ENCODE results near the gene CAPSL. TPM values are rescaled to one million over a fixed set of nuclear protein-coding genes. Genes with fewer than 3 reads are reported as not detected.
"Not testable (repeated sequence)": the region's sequence is repeated elsewhere in the genome, so short reads cannot be mapped to it uniquely, and the experiment has no call there.

Gene CAPSL
- total RNA-seq, 3 donors from 2014 or later, result 0.30 to 0.87 (median 0.40) TPM

DNA sequence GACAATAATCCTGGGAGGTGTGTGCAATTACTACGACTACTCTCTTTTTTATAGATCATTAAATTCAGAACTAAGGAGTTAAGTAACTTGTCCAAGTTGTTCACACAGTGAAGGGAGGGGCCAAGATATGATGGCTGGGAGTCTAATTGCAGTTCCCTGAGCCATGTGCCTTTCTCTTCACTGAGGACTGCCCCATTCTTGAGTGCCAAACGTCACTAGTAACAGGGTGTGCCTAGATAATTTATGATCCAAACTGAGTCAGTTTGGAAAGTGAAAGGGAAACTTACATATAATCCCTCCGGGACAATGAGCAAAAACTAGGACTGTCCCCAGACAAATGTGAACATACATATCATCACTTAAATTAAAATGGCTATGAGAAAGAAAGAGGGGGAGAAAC, 61.5 kb downstream of the CAPSL start:
- peak; percentile 66 to 73 for ATAC-seq

DNA sequence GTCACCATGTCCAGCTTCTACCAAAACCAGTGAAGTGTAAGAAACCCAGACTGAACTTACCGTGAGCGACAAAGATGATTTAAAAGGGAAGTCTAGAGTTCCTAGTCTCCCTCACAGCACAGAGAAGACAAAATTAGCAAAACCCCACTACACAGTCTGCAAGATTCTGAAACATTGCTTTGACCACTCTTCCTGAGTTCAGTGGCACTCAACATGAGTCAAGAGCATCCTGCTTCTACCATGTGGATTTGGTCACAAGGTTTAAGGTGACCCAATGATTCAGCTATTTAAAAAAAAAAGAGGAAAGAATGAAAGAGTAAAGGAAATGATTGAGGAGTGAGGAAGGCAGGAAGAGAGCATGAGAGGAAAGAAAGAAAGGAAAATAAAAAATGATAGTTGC, 62.0 kb downstream of the CAPSL start:
- Mint-ChIP-seq H3K9me3 (peaks cover 24% of the 10 kb centered on the region), H3K27me3 (ENCODE audit: low read depth) (no peaks in the 10 kb centered on the region), H3K4me1 (ENCODE audit: low read depth) (peaks cover 82% of the 10 kb centered on the region), H3K4me3 (no peak overlapping the region), H3K36me3 (ENCODE audit: insufficient read depth) (peaks cover 78% of the 10 kb centered on the region)
- DNase-seq, result no peak
- no peak for ATAC-seq

More for the DNA sequence above, 61.5 kb downstream of the CAPSL start:
- Mint-ChIP-seq H3K27me3 (ENCODE audit: low read depth) (no peaks in the 10 kb centered on the region), H3K4me3 (no peak overlapping the region), H3K36me3 (ENCODE audit: insufficient read depth) (peaks cover 74% of the 10 kb centered on the region), H3K9me3 (peaks cover 24% of the 10 kb centered on the region), H3K4me1 (ENCODE audit: low read depth) (peaks cover 80% of the 10 kb centered on the region)
- DNase-seq, result no peak

DNA sequence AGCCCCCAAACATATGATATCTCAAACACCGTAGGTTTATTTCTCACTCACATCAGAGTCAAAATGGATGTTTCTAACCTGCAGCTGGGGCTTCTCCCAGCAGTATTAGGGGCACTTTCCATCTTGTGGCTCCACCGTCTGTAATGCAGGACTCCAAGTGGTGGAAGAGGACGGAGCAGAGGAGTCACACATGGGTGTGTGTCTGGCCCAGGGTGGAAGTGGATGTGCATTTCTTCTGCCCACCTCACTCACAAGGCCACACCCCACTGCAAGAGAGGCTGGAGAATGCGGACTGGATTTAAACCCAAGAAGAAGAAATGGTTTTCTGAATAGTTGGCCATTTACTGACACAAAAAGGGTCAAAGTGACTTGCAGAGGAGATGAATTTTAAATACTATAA, 67.8 kb downstream of the CAPSL start:
- Mint-ChIP-seq H3K9me3 (peaks cover 4% of the 10 kb centered on the region), H3K27me3 (ENCODE audit: low read depth) (no peaks in the 10 kb centered on the region), H3K36me3 (ENCODE audit: insufficient read depth) (peaks cover 84% of the 10 kb centered on the region), H3K4me3 (no peak overlapping the region), H3K4me1 (ENCODE audit: low read depth) (peaks cover 86% of the 10 kb centered on the region)
- ATAC-seq (no peak), DNase-seq (no peak)

DNA sequence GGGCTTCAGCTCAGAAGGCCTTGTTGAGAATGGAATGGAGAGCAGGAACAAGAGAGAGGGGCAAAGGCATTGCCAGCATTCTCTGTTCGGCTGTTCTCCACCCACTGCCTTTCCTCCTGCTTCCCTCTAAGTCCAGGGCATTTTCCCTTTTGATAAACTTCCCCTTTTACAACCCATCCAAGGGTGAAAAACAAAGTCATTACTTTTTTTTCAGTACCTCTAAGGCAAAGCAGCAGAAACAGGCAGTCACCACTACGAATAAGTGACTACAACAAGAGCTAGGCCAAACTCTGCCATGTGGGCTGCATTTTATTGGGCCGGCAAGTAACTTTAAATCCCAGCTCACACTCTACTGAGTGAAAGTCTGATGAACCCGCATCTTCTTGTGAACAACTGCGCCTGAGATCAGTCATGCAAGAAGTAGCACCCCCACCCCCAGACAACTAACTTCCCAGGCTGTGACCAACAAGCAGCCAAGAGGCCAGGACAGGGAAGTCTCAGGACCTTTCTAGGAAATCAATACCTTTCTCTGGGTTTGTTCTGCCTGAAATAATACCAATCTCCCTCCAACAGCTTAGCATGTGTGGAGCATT, 68.6 kb downstream of the CAPSL start:
- Mint-ChIP-seq H3K4me1 (ENCODE audit: low read depth) (peaks cover 88% of the 10 kb centered on the region), H3K9me3 (peaks cover 4% of the 10 kb centered on the region), H3K27me3 (ENCODE audit: low read depth) (no peaks in the 10 kb centered on the region), H3K4me3 (no peak overlapping the region), H3K36me3 (ENCODE audit: insufficient read depth) (peaks cover 83% of the 10 kb centered on the region)
- ATAC-seq (peak; percentile 28 to 63), DNase-seq (no peak)

DNA sequence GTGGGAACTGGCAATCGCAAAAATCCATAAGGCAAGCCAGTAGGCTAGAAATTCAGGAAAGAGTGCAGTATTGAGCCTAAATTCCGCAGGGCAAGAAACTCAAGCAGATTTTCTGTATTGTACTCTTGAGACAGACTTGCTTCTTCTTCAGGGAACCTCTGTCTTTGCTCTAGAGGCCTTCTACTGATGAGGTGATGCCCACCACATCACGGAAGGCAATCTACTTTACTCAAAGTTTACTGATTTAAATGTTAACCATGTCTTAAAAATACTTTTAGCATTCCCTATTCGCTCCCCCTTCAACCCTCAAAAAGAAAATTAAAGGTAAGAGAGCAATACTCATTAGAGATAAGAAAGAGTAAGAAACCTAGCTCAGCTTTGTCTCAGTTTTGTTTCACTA, 70.4 kb downstream of the CAPSL start:
- Mint-ChIP-seq H3K4me1 (ENCODE audit: low read depth) (peaks cover 85% of the 10 kb centered on the region), H3K36me3 (ENCODE audit: insufficient read depth) (peaks cover 80% of the 10 kb centered on the region), H3K27me3 (ENCODE audit: low read depth) (no peaks in the 10 kb centered on the region), H3K4me3 (no peak overlapping the region), H3K9me3 (no peaks in the 10 kb centered on the region)
- no peak for DNase-seq
- ATAC-seq, result no peak

DNA sequence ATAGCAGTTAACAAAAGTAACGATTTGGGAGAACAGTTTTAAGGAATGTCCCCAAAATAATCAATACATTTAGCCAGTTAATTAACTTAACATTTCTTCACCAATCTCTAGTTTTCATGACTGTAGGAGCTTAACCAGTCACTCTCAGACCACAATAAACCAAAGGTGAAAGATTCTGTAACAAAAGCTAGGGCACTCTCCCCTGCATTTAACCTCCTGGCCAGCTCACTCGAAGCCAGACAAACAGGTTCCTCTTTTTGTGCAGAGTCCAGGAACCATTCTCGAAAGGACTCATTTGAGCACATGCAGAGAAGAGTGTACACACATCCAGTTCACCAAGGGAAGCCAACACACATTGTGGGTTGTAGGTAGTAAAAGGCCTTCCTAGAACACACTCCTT, 75.3 kb downstream of the CAPSL start:
- Mint-ChIP-seq H3K9me3 (no peaks in the 10 kb centered on the region), H3K4me3 (peak overlapping the region; percentile 86), H3K36me3 (ENCODE audit: insufficient read depth) (peaks cover 77% of the 10 kb centered on the region), H3K4me1 (ENCODE audit: low read depth) (peaks cover 90% of the 10 kb centered on the region), H3K27me3 (ENCODE audit: low read depth) (no peaks in the 10 kb centered on the region)
- peak; percentile 51 to 62 for ATAC-seq
- DNase-seq, result no peak

DNA sequence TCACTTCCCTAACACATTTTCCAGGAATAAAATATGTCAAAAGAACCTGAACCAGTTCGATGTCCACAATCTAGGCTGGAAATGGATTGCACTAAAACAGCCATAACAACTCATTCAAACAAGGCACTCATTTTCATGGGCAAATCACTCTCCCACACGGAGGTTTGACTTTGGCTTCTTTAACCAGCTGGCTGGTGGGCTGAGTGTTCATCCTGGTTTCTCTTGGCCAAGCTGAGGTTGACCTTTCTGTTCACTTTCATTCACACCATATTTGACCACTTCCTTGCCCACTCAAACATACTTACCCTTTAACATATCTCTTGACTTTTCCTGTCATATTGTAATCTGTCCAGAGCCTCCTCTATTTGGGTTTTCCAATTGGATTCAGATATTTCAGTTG, 76.3 kb downstream of the CAPSL start:
- DNase-seq, result no peak
- Mint-ChIP-seq H3K4me1 (ENCODE audit: low read depth) (peaks cover 87% of the 10 kb centered on the region), H3K36me3 (ENCODE audit: insufficient read depth) (peaks cover 69% of the 10 kb centered on the region), H3K27me3 (ENCODE audit: low read depth) (no peaks in the 10 kb centered on the region), H3K9me3 (no peaks in the 10 kb centered on the region), H3K4me3 (peak overlapping the region; percentile 86)
- no peak for ATAC-seq

DNA sequence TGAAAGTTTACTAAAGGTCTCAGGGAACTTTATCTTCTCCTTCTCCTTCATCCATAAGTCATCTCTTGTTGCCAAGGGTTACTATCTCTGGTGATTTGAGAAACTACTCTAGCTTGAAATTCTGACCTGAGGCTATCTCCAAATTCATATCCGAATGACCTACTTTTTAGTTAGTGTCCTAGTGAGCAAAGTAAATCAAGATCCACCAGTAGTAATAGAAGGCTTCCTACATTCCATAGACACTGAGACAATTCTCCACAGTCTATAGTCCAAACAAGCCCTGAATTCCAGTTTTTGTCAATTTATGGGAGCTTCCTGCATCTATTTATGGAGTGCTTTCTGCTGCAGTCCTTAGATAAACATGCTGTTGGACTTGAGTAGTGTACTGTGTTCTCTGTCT, 76.7 kb downstream of the CAPSL start:
- Mint-ChIP-seq H3K4me1 (ENCODE audit: low read depth) (peaks cover 86% of the 10 kb centered on the region), H3K4me3 (peak overlapping the region; percentile 86), H3K9me3 (no peaks in the 10 kb centered on the region), H3K36me3 (ENCODE audit: insufficient read depth) (peaks cover 67% of the 10 kb centered on the region), H3K27me3 (ENCODE audit: low read depth) (no peaks in the 10 kb centered on the region)
- no peak for DNase-seq
- ATAC-seq, result no peak

DNA sequence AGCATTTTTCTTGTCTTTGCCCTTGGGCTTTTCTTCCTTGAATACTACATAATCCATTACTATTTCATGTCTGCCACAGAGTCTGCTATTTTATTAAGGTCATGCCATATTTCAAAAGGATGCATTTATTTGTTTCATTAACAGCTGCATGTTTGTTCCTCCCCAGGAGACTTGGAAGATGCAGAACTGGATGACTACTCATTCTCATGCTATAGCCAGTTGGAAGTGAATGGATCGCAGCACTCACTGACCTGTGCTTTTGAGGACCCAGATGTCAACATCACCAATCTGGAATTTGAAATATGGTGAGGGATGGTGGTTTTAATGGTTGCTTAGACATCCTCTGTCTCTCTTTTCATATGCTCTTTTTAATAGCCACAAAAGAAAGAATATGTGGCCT, 77.7 kb downstream of the CAPSL start:
- DNase-seq (no peak), ATAC-seq (no peak)
- H3K4me3 Mint-ChIP-seq, result peak overlapping the region; percentile 86
- no peaks in the 10 kb centered on the region for H3K27me3 Mint-ChIP-seq (ENCODE audit: low read depth)
- peaks cover 60% of the 10 kb centered on the region for H3K36me3 Mint-ChIP-seq (ENCODE audit: insufficient read depth)
- peaks cover 85% of the 10 kb centered on the region for H3K4me1 Mint-ChIP-seq (ENCODE audit: low read depth)
- no peaks in the 10 kb centered on the region for H3K9me3 Mint-ChIP-seq

DNA sequence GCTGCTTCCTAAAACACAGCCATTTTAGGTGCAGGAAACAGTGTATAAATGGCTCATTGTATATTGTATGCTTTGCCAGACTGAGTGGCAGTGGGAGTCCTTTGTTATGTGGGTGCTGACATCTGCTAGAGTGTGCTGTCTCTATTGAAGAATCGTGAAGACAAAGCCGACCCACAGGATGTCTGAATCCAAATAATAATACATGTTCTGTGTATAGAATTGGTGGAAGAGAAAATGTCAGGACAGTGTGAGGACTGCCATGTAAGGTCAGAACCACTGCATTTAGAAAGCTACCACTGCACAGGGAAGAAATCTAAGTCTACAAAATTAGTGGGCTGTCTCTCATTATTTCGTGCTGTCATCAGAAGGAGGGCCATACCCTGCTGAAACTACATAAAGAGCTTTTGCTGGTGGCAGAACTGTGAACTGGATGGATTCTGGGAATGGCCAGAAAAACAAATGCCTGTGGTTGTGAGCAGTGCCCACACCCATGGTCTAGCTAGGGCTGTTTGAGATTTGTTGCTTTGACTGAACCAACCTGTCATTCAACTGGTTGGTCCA, 79.2 kb downstream of the CAPSL start:
- Mint-ChIP-seq H3K4me3 (peak overlapping the region; percentile 86), H3K4me1 (ENCODE audit: low read depth) (peaks cover 87% of the 10 kb centered on the region), H3K27me3 (ENCODE audit: low read depth) (no peaks in the 10 kb centered on the region), H3K36me3 (ENCODE audit: insufficient read depth) (peaks cover 47% of the 10 kb centered on the region), H3K9me3 (no peaks in the 10 kb centered on the region)
- DNase-seq (peak; percentile 31), ATAC-seq (peak; percentile 2 to 4)

DNA sequence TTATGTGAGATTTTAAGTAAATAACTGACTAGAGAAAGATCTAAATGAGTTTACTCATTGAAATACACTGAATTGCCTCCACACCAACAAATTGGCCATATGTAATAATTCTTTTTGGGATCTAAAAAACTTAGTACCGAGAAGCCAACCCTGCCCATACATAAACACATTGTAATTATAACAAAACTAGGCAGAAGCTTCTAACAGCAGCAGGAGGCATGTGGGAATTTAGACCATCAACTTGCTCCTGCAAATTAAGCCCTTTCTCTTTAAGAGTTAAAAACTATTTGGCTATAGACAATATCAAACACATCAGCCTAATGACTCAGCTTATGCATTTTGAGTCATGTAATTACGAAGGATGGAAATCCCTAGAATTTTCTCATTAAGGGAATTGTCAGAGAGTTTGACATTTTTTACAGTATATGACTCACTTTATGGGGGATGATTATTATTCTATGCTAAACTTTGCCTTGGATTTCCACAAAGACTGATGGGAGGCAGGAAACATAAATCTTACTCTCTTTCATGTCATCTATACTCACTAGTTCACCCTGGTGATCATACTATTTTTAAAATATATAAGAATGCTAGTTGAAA, 80.7 kb downstream of the CAPSL start:
- peaks cover 36% of the 10 kb centered on the region for H3K36me3 Mint-ChIP-seq (ENCODE audit: insufficient read depth)
- peaks cover 83% of the 10 kb centered on the region for H3K4me1 Mint-ChIP-seq (ENCODE audit: low read depth)
- no peaks in the 10 kb centered on the region for H3K9me3 Mint-ChIP-seq
- H3K27me3 Mint-ChIP-seq (ENCODE audit: low read depth), result no peaks in the 10 kb centered on the region
- H3K4me3 Mint-ChIP-seq, result peak overlapping the region; percentile 76
- DNase-seq, result no peak
- ATAC-seq, result peak; percentile 8 to 10

DNA sequence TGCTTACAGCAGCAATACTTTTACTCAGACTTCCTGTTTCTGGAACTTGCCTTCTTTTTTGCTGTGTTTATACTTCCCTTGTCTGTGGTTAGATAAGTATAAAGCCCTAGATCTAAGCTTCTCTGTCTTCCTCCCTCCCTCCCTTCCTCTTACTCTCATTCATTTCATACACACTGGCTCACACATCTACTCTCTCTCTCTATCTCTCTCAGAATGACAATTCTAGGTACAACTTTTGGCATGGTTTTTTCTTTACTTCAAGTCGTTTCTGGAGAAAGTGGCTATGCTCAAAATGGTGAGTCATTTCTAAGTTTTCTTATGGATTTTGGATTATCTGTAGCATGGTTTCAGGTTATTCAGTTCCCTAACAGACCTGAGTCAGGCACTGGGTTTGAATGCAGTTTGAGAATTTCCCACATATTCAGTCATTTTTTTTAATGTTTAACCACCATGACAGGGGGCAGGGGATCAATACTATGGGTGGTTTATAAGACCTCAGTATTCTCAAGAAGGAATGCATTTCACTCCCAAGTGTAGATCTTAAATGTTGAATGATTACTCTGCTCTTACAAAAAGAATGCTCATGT, 81.6 kb downstream of the CAPSL start, which contains the start of gene IL7R:
Gene IL7R (plus strand): TSS at position 127 of the 587 bp plus-strand sequence. CDS start 87 bp downstream, at position 214.
- Mint-ChIP-seq H3K36me3 (ENCODE audit: insufficient read depth) (peaks cover 28% of the 10 kb centered on the region), H3K27me3 (ENCODE audit: low read depth) (no peaks in the 10 kb centered on the region), H3K9me3 (no peaks in the 10 kb centered on the region), H3K4me3 (peak within 1 kb of the TSS; percentile 85), H3K4me1 (ENCODE audit: low read depth) (peaks cover 83% of the 10 kb centered on the region)
- ATAC-seq, result peak; percentile 51 to 57
- no peak for DNase-seq

DNA sequence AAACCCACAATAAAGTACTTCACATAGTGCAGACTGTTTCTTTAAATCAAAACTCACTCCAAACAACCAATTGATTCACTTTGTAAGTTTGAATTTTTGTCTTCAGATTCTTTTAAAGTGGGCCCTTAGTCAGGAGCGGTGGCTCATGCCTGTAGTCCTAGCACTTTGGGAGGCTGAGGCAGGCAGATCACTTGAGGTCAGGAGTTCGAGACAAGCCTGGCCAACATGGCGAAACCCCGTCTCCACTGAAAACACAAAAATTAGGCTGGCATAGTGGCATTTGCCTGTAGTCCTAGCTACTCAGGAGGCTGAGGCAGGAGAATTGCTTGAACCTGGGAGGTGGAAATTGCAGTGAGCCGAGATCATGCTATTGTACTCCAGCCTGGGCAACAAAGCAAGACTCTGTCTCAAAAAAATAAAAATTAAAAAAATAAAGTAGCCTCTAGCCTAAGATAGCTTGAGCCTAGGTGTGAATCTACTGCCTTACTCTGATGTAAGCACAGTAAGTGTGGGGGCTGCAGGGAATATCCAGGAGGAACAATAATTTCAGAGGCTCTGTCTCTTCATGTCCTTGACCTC, 82.1 kb downstream of the CAPSL start:
- Mint-ChIP-seq H3K4me3 (peak overlapping the region; percentile 76), H3K4me1 (ENCODE audit: low read depth) (peaks cover 83% of the 10 kb centered on the region), H3K36me3 (ENCODE audit: insufficient read depth) (peaks cover 22% of the 10 kb centered on the region)
- not testable (repeated sequence) for ATAC-seq; DNase-seq; H3K27me3 Mint-ChIP-seq (ENCODE audit: low read depth); H3K9me3 Mint-ChIP-seq

DNA sequence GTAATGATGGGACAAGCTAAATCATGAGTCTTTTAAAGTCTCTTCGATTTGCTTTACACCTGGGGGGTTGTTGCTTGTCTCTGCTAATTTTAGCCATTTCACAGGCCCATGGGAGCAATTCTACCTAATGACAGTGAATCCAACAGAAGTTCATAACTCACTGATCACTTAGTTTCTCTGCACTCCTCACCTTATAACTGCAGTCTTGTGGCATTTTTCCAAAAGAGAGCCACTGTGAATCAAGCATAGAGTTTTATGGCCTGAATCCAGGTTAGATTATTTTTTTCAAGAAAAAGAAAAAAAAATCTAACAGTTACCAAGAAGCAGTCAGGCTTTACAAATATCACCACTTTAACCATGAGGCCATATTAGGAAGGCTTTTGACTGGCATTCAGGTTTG, 83.2 kb downstream of the CAPSL start:
- Mint-ChIP-seq H3K4me1 (ENCODE audit: low read depth) (peaks cover 83% of the 10 kb centered on the region), H3K9me3 (no peaks in the 10 kb centered on the region)

More for the DNA sequence above, 83.2 kb downstream of the CAPSL start:
- H3K4me3 Mint-ChIP-seq, result peak overlapping the region; percentile 85
- DNase-seq (no peak), ATAC-seq (no peak)
- peaks cover 13% of the 10 kb centered on the region for H3K36me3 Mint-ChIP-seq (ENCODE audit: insufficient read depth)
- no peaks in the 10 kb centered on the region for H3K27me3 Mint-ChIP-seq (ENCODE audit: low read depth)
